VCaP (cell line): Measurements from ENCODE around the gene CDH9.

Experiments
- H3K27ac ChIP-seq: fragments of 450-650 bp; 2 replicates; pipeline ENCODE4 v1.5.1; 2017
- TF ChIP-seq, protein P1 (sequence below): fragments of 450-650 bp; conservative IDR thresholded peaks from 2 replicates; pipeline ENCODE4 v1.5.1; 2017; ENCODE audit warnings: mild to moderate bottlenecking, moderate library complexity

CDH9 gene

DNA sequence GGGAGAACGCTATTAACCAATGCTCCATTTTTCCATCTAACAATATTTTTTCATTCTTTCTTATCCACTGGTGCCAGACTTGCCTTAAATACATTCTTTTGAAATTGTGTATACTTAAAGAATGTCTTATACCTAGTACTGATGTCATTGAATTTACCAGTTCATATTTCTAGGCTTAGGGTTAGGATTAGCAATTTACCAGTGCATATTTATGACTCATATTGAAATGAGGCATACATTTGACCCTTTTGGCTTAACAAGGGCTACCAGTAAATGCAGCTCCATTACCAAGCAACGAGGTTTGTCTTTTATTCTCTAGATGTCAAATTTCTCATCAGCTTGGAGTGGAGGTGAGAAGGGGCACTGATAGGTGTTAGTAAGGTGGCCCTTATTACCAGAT lies 89.5 kb downstream of the CDH9 start:
- H3K27ac ChIP-seq: no peak overlapping the region
- TF ChIP-seq, protein P1, sequence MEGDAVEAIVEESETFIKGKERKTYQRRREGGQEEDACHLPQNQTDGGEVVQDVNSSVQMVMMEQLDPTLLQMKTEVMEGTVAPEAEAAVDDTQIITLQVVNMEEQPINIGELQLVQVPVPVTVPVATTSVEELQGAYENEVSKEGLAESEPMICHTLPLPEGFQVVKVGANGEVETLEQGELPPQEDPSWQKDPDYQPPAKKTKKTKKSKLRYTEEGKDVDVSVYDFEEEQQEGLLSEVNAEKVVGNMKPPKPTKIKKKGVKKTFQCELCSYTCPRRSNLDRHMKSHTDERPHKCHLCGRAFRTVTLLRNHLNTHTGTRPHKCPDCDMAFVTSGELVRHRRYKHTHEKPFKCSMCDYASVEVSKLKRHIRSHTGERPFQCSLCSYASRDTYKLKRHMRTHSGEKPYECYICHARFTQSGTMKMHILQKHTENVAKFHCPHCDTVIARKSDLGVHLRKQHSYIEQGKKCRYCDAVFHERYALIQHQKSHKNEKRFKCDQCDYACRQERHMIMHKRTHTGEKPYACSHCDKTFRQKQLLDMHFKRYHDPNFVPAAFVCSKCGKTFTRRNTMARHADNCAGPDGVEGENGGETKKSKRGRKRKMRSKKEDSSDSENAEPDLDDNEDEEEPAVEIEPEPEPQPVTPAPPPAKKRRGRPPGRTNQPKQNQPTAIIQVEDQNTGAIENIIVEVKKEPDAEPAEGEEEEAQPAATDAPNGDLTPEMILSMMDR: no peak

DNA sequence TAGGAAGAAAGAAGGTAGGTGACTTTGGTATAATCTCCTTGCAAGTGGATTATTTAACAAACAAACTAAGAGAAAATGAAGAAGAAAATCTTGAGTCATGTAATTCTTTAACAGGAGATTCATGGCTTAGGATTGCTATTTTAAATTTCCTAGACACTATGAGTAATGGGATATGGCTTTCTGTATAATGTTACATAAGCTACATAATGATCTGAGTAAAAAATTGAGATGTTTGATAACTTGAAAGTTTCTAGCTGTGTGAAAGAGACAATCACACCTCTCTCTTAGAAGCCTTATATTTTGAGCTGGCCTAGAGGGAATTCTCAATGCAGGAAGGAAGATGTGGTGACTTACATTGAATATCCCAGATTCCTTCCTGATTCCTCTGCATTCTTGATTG lies 92.5 kb downstream of the CDH9 start:
- H3K27ac ChIP-seq: no peak overlapping the region
- TF ChIP-seq, protein P1: no peak

DNA sequence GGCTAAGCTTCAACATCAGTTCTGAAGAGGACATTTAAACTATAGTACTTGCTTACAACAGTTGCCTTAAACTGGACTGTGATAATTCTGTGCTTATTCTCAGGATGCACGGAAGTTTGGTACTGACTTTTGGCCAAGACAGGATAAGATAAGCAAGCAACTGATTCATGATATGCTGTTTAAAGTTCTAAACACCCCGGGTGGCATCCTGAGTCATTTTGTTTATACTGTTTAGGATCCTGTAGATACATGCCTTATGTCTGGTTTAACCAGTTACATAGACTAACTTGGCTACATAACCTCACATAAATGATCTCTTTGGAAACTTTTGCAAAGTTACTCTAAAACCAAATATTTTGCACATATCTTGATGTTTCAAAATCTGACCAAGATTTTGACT lies 95.9 kb downstream of the CDH9 start:
- TF ChIP-seq, protein P1: no peak
- H3K27ac ChIP-seq: no peak overlapping the region

DNA sequence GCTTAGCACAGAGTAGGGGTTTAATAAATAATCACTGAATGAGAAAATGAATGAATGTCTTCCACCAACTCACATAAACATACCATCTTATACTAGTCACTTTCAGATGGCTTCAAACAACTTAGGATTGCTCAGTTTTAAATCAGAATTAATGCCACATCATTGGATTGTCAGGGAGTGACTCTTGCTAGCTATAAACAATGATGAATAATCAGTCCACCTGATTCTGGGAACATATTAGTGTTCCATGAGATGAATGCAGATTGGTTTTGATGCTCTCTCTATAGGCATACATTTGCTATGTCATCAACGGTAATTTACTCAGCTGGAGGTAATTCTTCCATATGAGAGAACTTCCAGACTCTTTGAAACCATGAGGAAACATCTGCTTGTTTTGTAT lies 97.4 kb downstream of the CDH9 start:
- H3K27ac ChIP-seq: no peak overlapping the region
- TF ChIP-seq, protein P1: no peak

DNA sequence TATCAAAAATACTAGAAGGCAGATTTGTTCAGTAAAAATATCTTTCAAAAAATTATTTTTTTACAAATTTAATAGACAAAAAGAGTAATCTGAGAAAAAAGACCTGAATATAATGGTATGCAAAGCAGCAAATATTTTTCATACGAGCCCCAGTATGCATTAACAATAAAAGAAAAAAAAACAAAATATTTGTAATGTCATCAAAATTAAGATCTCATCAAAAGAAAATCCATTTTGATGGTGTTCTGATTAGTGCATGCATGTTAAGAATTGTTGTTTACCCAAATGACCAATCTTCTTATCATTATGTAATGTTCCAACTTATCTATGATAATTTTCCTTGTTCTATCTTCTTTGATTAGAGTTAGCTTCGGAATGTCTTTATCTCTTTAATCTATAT lies 106.1 kb downstream of the CDH9 start:
- TF ChIP-seq, protein P1: no peak
- no peak overlapping the region for H3K27ac ChIP-seq

DNA sequence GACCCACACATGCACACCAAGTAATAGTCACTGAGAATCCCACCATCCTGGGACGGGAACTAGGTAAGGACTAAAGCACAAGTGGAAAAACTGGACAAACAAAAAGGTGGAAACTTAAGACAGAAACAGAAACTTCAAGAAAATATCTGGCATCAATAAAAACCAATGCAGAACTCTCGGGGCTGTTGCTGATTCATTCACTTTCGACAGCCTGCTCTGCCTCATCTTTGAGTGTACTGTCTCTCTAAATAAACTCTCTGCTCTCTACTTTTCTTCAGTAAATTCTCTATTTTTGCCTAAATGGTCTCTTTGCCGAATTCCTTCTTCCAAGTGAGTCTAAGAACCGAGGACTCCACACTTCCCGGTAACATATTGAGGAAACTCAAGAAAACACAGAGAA lies 116.9 kb downstream of the CDH9 start:
- H3K27ac ChIP-seq: no peak overlapping the region
- TF ChIP-seq, protein P1: no peak

DNA sequence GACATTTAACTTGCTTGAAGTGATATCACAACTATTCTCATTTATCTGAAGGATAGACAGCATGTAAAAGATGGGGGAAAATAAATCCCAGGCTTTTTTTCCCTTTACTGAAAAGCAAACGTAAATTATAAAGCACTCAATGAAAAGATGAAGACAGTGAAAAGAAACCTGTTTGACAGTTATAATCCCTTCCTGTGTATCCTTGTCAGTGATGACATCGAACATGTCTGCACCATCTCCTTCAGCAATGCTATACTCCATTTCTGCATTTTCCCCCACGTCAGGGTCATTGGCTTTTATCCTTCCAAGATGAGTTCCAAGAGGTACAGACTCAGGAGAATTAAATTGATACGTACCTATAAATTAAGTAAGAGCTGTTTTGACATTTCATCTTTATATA lies 134.9 kb downstream of the CDH9 start:
- TF ChIP-seq, protein P1: no peak
- H3K27ac ChIP-seq: no peak overlapping the region
